Spinal cord (tissue), 10 donors: ENCODE measurements around the gene SSX7. TPM values are rescaled to one million over a fixed set of nuclear protein-coding genes. Genes with fewer than 3 reads are reported as not detected.
"Not testable (repeated sequence)": the region's sequence is repeated elsewhere in the genome, so short reads cannot be mapped to it uniquely, and the experiment has no call there.

Experiments used
- DNase-seq, 6 donors: peaks; one replicate each; pipeline versions ENCODE4 v3.0.0 to v3.0.0-alpha.2; 2013 to 2015; ENCODE audit warnings: low spot score in 6 of 6, low read depth in 4 of 6
- H3K27ac ChIP-seq: one replicate; pipeline ENCODE4 v1.5.1; 2013; ENCODE audit warnings: low read depth, low read length, control low read depth
- H3K27me3 ChIP-seq: one replicate; pipeline ENCODE4 v1.6.1; 2013; ENCODE audit warnings: low read length; ENCODE audit not compliant: control insufficient read depth, insufficient read depth
- H3K36me3 ChIP-seq: one replicate; pipeline ENCODE4 v1.6.1; 2013; ENCODE audit warnings: low read length; ENCODE audit not compliant: control insufficient read depth, insufficient read depth
- H3K4me1 ChIP-seq: one replicate; pipeline ENCODE4 v1.6.1; 2013; ENCODE audit warnings: low read length; ENCODE audit not compliant: control insufficient read depth, insufficient read depth
- H3K4me3 ChIP-seq: one replicate; pipeline ENCODE4 v1.5.1; 2013; ENCODE audit warnings: low read depth, low read length, control low read depth
- H3K9me3 ChIP-seq: one replicate; pipeline ENCODE4 v1.6.1; 2013; ENCODE audit warnings: low read length; ENCODE audit not compliant: control insufficient read depth, insufficient read depth
- WGBS: methylation state at CpG from one replicate; pipeline ENCODE4 v1.1.5; 2013; ENCODE audit warnings: missing lambda C conversion rate; ENCODE audit not compliant: insufficient coverage; 5-methylcytosine and 5-hydroxymethylcytosine counted together
- long read RNA-seq, 4 donors: transcript quantifications; one replicate each; lab custom pipeline, GENCODE V29; 2026
- polyA plus RNA-seq, 2 donors: library from polyadenylated mRNA; unstranded; fragments of 120-200 nt; gene quantifications; one replicate each; pipeline ENCODE4 v1.2.1, GENCODE V29; 2013; ENCODE audit not compliant: insufficient read length in 2 of 2
- total RNA-seq, 2 donors: library from RNA; depleted of rRNA in 1 of 2; stranded (reverse); fragments of 120-200 nt in 1 of 2; fragments of >200 nt in 1 of 2; gene quantifications; one replicate each; pipeline versions ENCODE4 v1.2.3 to v1.2.4, GENCODE V29; 2013 to 2014
- donor health status: healthy.

Gene SSX7, protein sequence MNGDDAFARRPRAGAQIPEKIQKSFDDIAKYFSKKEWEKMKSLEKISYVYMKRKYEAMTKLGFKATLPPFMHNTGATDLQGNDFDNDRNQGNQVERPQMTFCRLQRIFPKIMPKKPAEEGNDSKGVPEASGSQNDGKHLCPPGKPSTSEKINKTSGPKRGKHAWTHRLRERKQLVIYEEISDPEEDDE
- total RNA-seq: not detected
- polyA plus RNA-seq: not detected
- long read RNA-seq, donor 1: 0 reads
- long read RNA-seq, donor 2: 0 reads
- long read RNA-seq, donor 3: 0 reads
- long read RNA-seq, donor 4: 0 reads

GRCh38 chrX:52654800-52655199 is at the start of gene SSX7:
TSS of gene SSX7 (minus strand) at chrX:52654900. CDS start at chrX:52653472, 1,428 bp downstream.
- H3K27ac ChIP-seq, DNase-seq, H3K9me3 ChIP-seq, H3K36me3 ChIP-seq, H3K4me1 ChIP-seq, H3K4me3 ChIP-seq, H3K27me3 ChIP-seq: not testable (repeated sequence)
- 74% methylated on average over 7 of the region's 9 CpGs for WGBS

DNA sequence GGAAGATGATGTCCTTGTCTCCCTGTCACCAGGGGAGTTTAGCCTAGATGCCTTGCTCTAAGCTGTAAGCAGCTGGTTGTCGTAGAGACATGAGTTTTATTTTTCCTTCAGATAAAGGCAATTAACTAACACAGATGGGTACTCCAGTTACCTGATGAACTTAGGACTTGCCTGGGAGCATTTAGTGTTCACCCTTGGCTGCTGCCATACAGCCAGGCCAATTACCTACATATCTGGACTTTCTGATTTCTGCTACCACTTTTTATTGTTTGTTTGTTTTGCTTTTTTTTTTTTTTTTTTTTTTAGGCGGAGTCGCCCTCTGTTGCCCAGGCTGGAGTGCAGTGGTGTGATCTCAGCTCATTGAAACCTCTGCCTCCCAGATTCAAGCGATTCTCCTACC is 37.3 kb upstream of the SSX7 start:
- not testable (repeated sequence) for H3K4me3 ChIP-seq, H3K27ac ChIP-seq, H3K36me3 ChIP-seq, H3K27me3 ChIP-seq, H3K4me1 ChIP-seq, H3K9me3 ChIP-seq, DNase-seq
- no CpG with 5 or more reads among the region's 4 CpGs for WGBS

DNA sequence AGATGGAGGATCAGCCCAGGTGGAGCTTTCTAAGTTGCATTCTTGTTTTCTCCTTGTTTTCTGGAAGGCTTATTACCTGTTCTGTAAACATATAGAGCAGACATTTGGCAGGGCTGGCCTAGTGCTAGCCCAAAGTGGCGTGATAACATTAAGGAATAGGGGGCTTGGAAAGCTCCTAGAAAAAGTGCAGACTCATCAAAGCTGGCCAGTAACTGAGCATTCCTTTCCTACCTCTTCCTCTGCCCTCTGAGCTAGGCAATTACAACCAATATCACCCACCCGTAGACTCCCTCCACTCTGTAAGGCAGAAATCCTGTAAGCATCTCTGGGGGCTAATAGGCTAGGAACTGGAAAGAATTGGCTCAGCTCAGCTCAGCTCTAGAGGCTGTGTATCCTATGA is 7.5 kb upstream of the SSX7 start:
- H3K36me3 ChIP-seq, H3K27me3 ChIP-seq, H3K27ac ChIP-seq, DNase-seq, H3K9me3 ChIP-seq, H3K4me1 ChIP-seq, H3K4me3 ChIP-seq: not testable (repeated sequence)
- WGBS: no CpG with 5 or more reads among the region's 2 CpGs

- not testable (repeated sequence) for H3K4me3 ChIP-seq, H3K27me3 ChIP-seq
- no CpG with 5 or more reads among the region's 8 CpGs for WGBS
Measured at GRCh38 chrX:52655475-52655874, 775 bp upstream of the SSX7 start.

DNA sequence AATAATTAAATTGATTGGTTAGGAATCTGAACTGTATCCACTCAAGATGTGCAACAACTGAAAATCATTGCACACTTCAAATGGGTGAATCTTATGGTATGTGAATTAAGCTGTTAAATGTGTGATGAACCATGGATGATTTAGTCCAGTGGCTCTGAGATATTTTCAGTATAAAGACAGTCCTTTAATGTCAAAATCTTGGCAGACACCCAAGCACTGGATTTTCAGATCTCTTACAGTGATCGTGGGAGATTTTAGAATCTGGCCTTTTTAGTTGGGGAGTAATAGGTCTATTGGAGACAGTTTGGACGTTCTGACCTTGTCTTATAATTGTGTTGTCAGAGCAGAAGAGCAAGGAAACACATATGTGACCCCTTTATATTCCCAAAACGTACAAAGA is 4.0 kb downstream of the SSX7 start:
- H3K36me3 ChIP-seq, H3K27ac ChIP-seq, H3K4me3 ChIP-seq, H3K4me1 ChIP-seq, H3K27me3 ChIP-seq, H3K9me3 ChIP-seq: not testable (repeated sequence)
- peak in 1 of 6 donors; percentile 1 for DNase-seq
- WGBS: no CpG with 5 or more reads among the region's 3 CpGs

More at GRCh38 chrX:52655475-52655874, 775 bp upstream of the SSX7 start:
- H3K9me3 ChIP-seq, H3K27ac ChIP-seq, H3K4me1 ChIP-seq, H3K36me3 ChIP-seq, DNase-seq: not testable (repeated sequence)

DNA sequence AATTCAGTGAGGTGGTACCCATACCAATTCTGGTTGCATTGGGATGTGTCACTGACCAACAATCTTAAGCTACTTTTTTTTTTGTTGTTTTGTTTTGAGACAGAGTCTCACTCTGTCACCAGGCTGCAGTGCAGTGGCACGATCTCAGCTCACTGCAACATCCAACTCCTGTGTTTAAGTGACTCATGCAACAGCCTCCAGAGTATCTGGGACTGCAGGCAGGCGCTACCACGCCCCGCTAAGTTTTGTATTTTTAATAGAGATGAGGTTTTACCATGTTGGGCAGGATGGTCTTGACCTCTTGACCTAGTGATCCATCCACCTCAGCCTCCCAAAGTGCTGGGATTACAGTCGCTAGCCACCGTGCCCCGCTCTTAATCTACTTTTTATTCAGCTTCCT is 5.7 kb downstream of the SSX7 start:
- H3K27me3 ChIP-seq, H3K4me1 ChIP-seq, H3K36me3 ChIP-seq, DNase-seq, H3K9me3 ChIP-seq, H3K27ac ChIP-seq, H3K4me3 ChIP-seq: not testable (repeated sequence)
- WGBS: 100% methylated on average over 1 of the region's 7 CpGs

GRCh38 chrX:52628483-52628882 is 26.2 kb downstream of the SSX7 start:
- H3K4me1 ChIP-seq, H3K4me3 ChIP-seq, H3K36me3 ChIP-seq, H3K27me3 ChIP-seq, H3K27ac ChIP-seq, H3K9me3 ChIP-seq, DNase-seq: not testable (repeated sequence)
- 83% methylated on average over 2 of the region's 3 CpGs for whole genome bisulfite sequencing

DNA sequence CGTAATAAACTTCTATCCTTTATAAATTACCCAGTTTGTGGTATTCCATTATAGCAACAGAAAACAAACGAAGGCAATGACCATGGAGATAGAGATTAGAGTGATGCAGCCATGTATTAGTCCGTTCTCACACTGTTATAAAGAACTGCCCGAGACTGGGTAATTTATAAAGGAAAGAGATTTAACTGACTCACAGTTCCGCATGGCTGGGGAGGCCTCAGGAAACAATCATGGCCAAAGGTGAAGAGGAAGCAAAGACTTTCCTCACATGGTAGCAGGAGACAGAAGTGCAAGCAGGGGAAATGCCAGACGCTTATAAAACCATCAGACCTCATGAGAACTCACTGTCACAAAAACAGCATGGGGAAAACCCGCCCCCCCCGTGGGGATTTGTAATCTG is 34.0 kb downstream of the SSX7 start:
- not testable (repeated sequence) for H3K9me3 ChIP-seq, H3K27ac ChIP-seq, H3K36me3 ChIP-seq, H3K4me1 ChIP-seq, H3K27me3 ChIP-seq, H3K4me3 ChIP-seq
- DNase-seq: peak in 1 of 6 donors; percentile 32
- no CpG with 5 or more reads among the region's 8 CpGs for WGBS

- Histone ChIP-seq H3K9me3 (no peaks in the 10 kb centered on the region), H3K36me3 (no peaks in the 10 kb centered on the region), H3K27ac (no peak overlapping the region), H3K4me1 (no peaks in the 10 kb centered on the region), H3K4me3 (no peak overlapping the region), H3K27me3 (peaks cover 4% of the 10 kb centered on the region)
- DNase-seq: no peak
- WGBS: 50% methylated on average over 1 of the region's 1 CpG
Measured at GRCh38 chrX:52608961-52609360, 45.7 kb downstream of the SSX7 start.

DNA sequence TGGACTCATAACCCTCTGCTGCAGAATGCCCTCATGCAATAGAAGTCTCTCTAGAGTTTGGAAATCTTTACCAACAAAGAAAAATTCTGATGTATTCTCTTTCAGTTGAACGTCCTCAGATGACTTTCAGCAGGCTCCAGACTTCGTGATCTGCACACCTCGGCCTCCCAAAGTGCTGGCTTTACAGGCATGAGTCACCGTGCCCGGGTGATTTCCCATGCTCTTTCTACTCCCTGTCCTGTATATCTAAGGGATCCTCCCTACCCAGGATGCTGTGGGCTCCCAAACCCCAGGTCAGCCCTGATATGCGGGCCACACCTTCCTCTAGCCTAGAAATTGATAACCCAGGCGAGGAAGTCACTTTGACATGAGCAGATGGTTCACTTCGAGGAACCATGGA is 51.5 kb downstream of the SSX7 start:
- H3K9me3 ChIP-seq, H3K4me3 ChIP-seq, H3K27ac ChIP-seq, H3K4me1 ChIP-seq, DNase-seq, H3K27me3 ChIP-seq, H3K36me3 ChIP-seq: not testable (repeated sequence)
- 75% methylated on average over 8 of the region's 8 CpGs for WGBS
